Measurements from ENCODE around the gene SPATA16.

GRCh38 chr3:172885704-172886103, 255.3 kb downstream of the SPATA16 start:
- TF ChIP-seq POLR2AphosphoS5 (IDR thresholded peaks at IDR 0.05; ENCODE audit: borderline replicate concordance, low read depth, low read length), result no peak
- no peak for TF ChIP-seq EZH2 (IDR thresholded peaks at IDR 0.05)
- no peak for TF ChIP-seq FOXP2 (optimal IDR thresholded peaks at IDR 0.05; ENCODE audit: control extremely low read depth, extremely low read length, insufficient read depth)
